HEK293 (cell line): Measurements from ENCODE around the gene SRRM5.

Experiments used
- FEZF1 ChIP-seq: fragments of 450-650 bp; formaldehyde crosslinking; IDR thresholded peaks from 2 replicates; pipeline ENCODE4 v1.5.1; 2016; ENCODE audit warnings: missing biosample characterization, missing genetic modification characterization
- IKZF3 ChIP-seq: fragments of 450-650 bp; IDR thresholded peaks from 2 replicates; pipeline ENCODE4 v1.5.0; 2018; ENCODE audit warnings: missing biosample characterization, mild to moderate bottlenecking, missing genetic modification characterization, moderate library complexity
- KLF1 ChIP-seq: fragments of 450-650 bp; formaldehyde crosslinking; IDR thresholded peaks from 2 replicates; pipeline ENCODE4 v1.5.1; 2016; ENCODE audit warnings: missing biosample characterization, missing genetic modification characterization
- SCRT1 ChIP-seq: fragments of 450-650 bp; formaldehyde crosslinking; IDR thresholded peaks from 2 replicates; pipeline ENCODE4 v1.5.1; 2016; ENCODE audit warnings: missing biosample characterization, missing genetic modification characterization, borderline replicate concordance
- WT1 ChIP-seq: fragments of 450-650 bp; formaldehyde crosslinking; IDR thresholded peaks from 2 replicates; pipeline ENCODE4 v1.5.1; 2016; ENCODE audit warnings: missing biosample characterization, missing genetic modification characterization
- YY2 ChIP-seq: fragments of 450-650 bp; formaldehyde crosslinking; IDR thresholded peaks from 2 replicates; pipeline ENCODE4 v1.5.1; 2016; ENCODE audit warnings: missing biosample characterization, missing genetic modification characterization
- ZBTB20 ChIP-seq: fragments of 450-650 bp; formaldehyde crosslinking; IDR thresholded peaks from 2 replicates; pipeline ENCODE4 v1.5.1; 2016; ENCODE audit warnings: missing biosample characterization, missing genetic modification characterization
- ZNF140 ChIP-seq: fragments of 450-650 bp; formaldehyde crosslinking; IDR thresholded peaks from 2 replicates; pipeline ENCODE4 v1.5.1; 2016; ENCODE audit warnings: missing biosample characterization, missing genetic modification characterization
- ZNF16 ChIP-seq: fragments of 450-650 bp; formaldehyde crosslinking; IDR thresholded peaks from 2 replicates; pipeline ENCODE4 v1.5.1; 2016; ENCODE audit warnings: low read depth, missing biosample characterization, missing genetic modification characterization
- ZNF202 ChIP-seq: fragments of 450-650 bp; formaldehyde crosslinking; IDR thresholded peaks from 2 replicates; pipeline ENCODE4 v1.5.1; 2016; ENCODE audit warnings: missing biosample characterization, missing genetic modification characterization, borderline replicate concordance
- ZNF274 ChIP-seq, 2 experiments: fragments of 200-500 bp in 1 of 2; fragments of 450-650 bp in 1 of 2; sonication (Bioruptor generic) in 1 of 2; formaldehyde crosslinking in 1 of 2; IDR thresholded peaks; 2 replicates each; pipeline versions ENCODE4 v1.5.1 to v1.6.1; 2014 to 2016; ENCODE audit warnings: borderline replicate concordance in 1 of 2, inconsistent platforms in 1 of 2, low read length in 1 of 2, missing biosample characterization in 1 of 2, missing genetic modification characterization in 1 of 2
- ZNF302 ChIP-seq: fragments of 450-650 bp; formaldehyde crosslinking; IDR thresholded peaks from 2 replicates; pipeline ENCODE4 v1.5.1; 2016; ENCODE audit warnings: missing biosample characterization, missing genetic modification characterization, low read depth
- ZNF335 ChIP-seq: fragments of 450-650 bp; formaldehyde crosslinking; conservative IDR thresholded peaks from 2 replicates; pipeline ENCODE4 v1.5.1; 2016; ENCODE audit warnings: missing biosample characterization, missing genetic modification characterization
- ZNF391 ChIP-seq: fragments of 450-650 bp; formaldehyde crosslinking; IDR thresholded peaks from 2 replicates; pipeline ENCODE4 v1.5.1; 2016; ENCODE audit warnings: low read depth, missing biosample characterization, missing genetic modification characterization, borderline replicate concordance
- ZNF404 ChIP-seq: fragments of 450-650 bp; formaldehyde crosslinking; IDR thresholded peaks from 2 replicates; pipeline ENCODE4 v1.5.1; 2017; ENCODE audit warnings: missing biosample characterization, missing genetic modification characterization
- ZNF561 ChIP-seq: fragments of 450-650 bp; IDR thresholded peaks from 2 replicates; pipeline ENCODE4 v1.5.1; 2018; ENCODE audit warnings: missing biosample characterization, missing genetic modification characterization, borderline replicate concordance
- ZNF660 ChIP-seq: fragments of 450-650 bp; IDR thresholded peaks from 2 replicates; pipeline ENCODE4 v1.5.1; 2018; ENCODE audit warnings: missing biosample characterization, mild to moderate bottlenecking, missing genetic modification characterization
- TF ChIP-seq, protein P1 (sequence below): fragments of 450-650 bp; formaldehyde crosslinking; IDR thresholded peaks from 2 replicates; pipeline ENCODE4 v1.5.1; 2017; ENCODE audit warnings: missing biosample characterization, missing genetic modification characterization
- TF ChIP-seq, protein P2 (sequence below): fragments of 450-650 bp; formaldehyde crosslinking; IDR thresholded peaks from 2 replicates; pipeline ENCODE4 v1.5.1; 2016; ENCODE audit warnings: missing biosample characterization, missing genetic modification characterization
- TF ChIP-seq, protein P3 (sequence below): fragments of 450-650 bp; formaldehyde crosslinking; IDR thresholded peaks from 2 replicates; pipeline ENCODE4 v1.5.1; 2016; ENCODE audit warnings: missing biosample characterization, missing genetic modification characterization
- TF ChIP-seq, protein P4 (sequence below): fragments of 450-650 bp; formaldehyde crosslinking; IDR thresholded peaks from 2 replicates; pipeline ENCODE4 v1.5.1; 2016; ENCODE audit warnings: missing biosample characterization, missing genetic modification characterization
- TF ChIP-seq, protein P5 (sequence below): sonication (generic); formaldehyde crosslinking; IDR thresholded peaks from 2 replicates; pipeline ENCODE4 v1.8.1; 2022; ENCODE audit warnings: mild to moderate bottlenecking, moderate library complexity, missing genetic modification reagents

SRRM5 gene

DNA sequence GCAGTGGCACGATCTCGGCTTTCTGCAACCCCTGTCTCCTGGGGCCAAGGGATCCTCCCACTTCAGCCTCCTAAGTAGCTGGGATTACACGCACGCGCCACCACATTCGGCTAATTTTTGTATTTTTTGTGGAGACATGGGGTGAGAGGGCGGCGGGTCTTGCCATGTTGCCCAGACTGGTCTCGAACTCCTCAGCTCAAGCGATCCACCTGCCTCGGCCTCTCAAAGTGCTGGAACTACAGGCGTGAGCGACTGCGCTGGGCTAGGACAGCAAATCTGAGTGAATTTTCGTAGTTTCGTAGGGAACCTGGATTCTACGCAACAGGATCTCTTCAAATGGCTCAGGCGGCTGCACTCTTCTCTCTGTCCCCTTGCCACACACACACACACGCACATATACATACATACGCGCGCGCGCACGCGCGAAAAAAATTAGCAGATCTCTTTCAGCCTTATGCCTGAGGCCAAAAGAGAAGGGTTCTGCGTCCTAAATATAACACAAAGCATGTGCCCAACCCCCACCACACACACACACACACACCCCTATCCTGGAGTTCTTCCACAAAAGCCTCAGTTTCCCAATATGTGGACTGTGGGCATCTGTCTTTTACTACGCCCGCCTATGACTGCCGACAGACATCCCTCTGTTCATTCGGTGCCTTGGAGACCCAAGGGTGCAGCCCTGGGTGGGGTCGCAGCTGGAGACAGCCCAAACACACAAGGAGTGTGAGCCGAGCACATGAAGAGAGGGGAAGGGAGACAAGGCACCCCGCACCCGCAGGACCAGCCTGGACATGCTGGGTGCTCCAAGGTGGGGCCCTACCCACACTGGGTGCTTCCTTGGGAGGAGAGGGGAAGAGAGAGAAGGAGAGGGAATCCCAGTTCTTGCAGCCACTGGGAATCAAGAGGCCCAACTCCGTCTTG, 35.7 kb upstream of the SRRM5 start (continued):
- TF ChIP-seq FEZF1 (tag by site-specific recombination), result no peak
- TF ChIP-seq, protein P1, sequence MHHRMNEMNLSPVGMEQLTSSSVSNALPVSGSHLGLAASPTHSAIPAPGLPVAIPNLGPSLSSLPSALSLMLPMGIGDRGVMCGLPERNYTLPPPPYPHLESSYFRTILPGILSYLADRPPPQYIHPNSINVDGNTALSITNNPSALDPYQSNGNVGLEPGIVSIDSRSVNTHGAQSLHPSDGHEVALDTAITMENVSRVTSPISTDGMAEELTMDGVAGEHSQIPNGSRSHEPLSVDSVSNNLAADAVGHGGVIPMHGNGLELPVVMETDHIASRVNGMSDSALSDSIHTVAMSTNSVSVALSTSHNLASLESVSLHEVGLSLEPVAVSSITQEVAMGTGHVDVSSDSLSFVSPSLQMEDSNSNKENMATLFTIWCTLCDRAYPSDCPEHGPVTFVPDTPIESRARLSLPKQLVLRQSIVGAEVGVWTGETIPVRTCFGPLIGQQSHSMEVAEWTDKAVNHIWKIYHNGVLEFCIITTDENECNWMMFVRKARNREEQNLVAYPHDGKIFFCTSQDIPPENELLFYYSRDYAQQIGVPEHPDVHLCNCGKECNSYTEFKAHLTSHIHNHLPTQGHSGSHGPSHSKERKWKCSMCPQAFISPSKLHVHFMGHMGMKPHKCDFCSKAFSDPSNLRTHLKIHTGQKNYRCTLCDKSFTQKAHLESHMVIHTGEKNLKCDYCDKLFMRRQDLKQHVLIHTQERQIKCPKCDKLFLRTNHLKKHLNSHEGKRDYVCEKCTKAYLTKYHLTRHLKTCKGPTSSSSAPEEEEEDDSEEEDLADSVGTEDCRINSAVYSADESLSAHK (tag by site-specific recombination), result no peak
- peak; percentile 26; the same call in 1 of the 2 replicates for TF ChIP-seq ZBTB20 (tag by site-specific recombination)
- TF ChIP-seq ZNF561 (tag by site-specific recombination), result no peak
- TF ChIP-seq KLF1 (tag by site-specific recombination), result no peak
- TF ChIP-seq ZNF404 (tag by site-specific recombination), result no peak
- TF ChIP-seq ZNF140 (tag by site-specific recombination), result no peak
- no peak for TF ChIP-seq ZNF335 (tag by site-specific recombination)
- no peak for TF ChIP-seq ZNF202 (tag by site-specific recombination)
- no peak for TF ChIP-seq ZNF16
- TF ChIP-seq, protein P2, sequence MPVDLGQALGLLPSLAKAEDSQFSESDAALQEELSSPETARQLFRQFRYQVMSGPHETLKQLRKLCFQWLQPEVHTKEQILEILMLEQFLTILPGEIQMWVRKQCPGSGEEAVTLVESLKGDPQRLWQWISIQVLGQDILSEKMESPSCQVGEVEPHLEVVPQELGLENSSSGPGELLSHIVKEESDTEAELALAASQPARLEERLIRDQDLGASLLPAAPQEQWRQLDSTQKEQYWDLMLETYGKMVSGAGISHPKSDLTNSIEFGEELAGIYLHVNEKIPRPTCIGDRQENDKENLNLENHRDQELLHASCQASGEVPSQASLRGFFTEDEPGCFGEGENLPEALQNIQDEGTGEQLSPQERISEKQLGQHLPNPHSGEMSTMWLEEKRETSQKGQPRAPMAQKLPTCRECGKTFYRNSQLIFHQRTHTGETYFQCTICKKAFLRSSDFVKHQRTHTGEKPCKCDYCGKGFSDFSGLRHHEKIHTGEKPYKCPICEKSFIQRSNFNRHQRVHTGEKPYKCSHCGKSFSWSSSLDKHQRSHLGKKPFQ (tag by site-specific recombination), result no peak
- peak; percentile 49; the same call in 1 of the 2 replicates for TF ChIP-seq ZNF660 (tag by site-specific recombination)
- no peak for TF ChIP-seq YY2
- TF ChIP-seq, protein P3, sequence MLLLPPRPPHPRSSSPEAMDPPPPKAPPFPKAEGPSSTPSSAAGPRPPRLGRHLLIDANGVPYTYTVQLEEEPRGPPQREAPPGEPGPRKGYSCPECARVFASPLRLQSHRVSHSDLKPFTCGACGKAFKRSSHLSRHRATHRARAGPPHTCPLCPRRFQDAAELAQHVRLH (tag by site-specific recombination), result no peak
- TF ChIP-seq IKZF3 (tag by site-specific recombination), result no peak
- 0 out of 2 replicates have a peak, but pooled peaks have one; percentile 32 for TF ChIP-seq WT1 (tag by site-specific recombination)
- TF ChIP-seq, protein P4, sequence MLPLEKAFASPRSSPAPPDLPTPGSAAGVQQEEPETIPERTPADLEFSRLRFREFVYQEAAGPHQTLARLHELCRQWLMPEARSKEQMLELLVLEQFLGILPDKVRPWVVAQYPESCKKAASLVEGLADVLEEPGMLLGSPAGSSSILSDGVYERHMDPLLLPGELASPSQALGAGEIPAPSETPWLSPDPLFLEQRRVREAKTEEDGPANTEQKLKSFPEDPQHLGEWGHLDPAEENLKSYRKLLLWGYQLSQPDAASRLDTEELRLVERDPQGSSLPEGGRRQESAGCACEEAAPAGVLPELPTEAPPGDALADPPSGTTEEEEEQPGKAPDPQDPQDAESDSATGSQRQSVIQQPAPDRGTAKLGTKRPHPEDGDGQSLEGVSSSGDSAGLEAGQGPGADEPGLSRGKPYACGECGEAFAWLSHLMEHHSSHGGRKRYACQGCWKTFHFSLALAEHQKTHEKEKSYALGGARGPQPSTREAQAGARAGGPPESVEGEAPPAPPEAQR, result no peak
- no peak for TF ChIP-seq SCRT1 (tag by site-specific recombination)
- TF ChIP-seq ZNF302, result no peak; the same call in 1 of the 2 replicates
- peak; percentile 11; the same call in 1 of the 2 replicates for TF ChIP-seq ZNF391 (tag by site-specific recombination)
- TF ChIP-seq, protein P5, sequence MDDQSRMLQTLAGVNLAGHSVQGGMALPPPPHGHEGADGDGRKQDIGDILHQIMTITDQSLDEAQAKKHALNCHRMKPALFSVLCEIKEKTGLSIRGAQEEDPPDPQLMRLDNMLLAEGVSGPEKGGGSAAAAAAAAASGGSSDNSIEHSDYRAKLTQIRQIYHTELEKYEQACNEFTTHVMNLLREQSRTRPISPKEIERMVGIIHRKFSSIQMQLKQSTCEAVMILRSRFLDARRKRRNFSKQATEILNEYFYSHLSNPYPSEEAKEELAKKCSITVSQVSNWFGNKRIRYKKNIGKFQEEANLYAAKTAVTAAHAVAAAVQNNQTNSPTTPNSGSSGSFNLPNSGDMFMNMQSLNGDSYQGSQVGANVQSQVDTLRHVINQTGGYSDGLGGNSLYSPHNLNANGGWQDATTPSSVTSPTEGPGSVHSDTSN (CRISPR knock-in tag), result no peak
- TF ChIP-seq ZNF274 (IDR thresholded peaks at IDR 0.05; ENCODE audit: low read length), result no peak
- no peak for TF ChIP-seq ZNF274 (tag by site-specific recombination; IDR thresholded peaks at IDR 0.05; ENCODE audit: borderline replicate concordance)
